A673 (cell line): ENCODE measurements around the gene MPRIP. TPM values are rescaled to one million over a fixed set of nuclear protein-coding genes. Genes with fewer than 3 reads are reported as not detected.

Source experiments
- BruUV-seq: library from RNA; stranded (reverse); fragments of 400-500 nt; replicated peaks from 2 replicates; lab custom pipeline; 2021; lab: Mats Ljungman, UMichigan
- CTCF ChIA-PET: fragments of 300-600 bp; sonication (Branson Sonifier 250); formaldehyde crosslinking; loops from one replicate; lab custom pipeline; 2022; ENCODE audit warnings: antibody characterized with exemption; lab: Charles Lee
- POLR2A ChIA-PET: fragments of 300-600 bp; sonication (Branson Sonifier 250); formaldehyde crosslinking; loops from one replicate; lab custom pipeline; 2022; ENCODE audit warnings: antibody characterized with exemption; ENCODE audit not compliant: low non-redundant PET; lab: Charles Lee
- DNase-seq: peaks from one replicate; pipeline ENCODE4 v3.0.0-alpha.2; 2015; ENCODE audit warnings: low spot score
- H3K27ac ChIP-seq: fragments of 200-600 bp; sonication (generic); 2 replicates; pipeline ENCODE4 v1.5.1; 2016; ENCODE audit warnings: mixed run types, low read depth, mild to moderate bottlenecking, mixed read lengths, antibody characterized with exemption, low read length; ENCODE audit not compliant: poor library complexity, severe bottlenecking
- H3K27me3 ChIP-seq: fragments of 200-600 bp; sonication (generic); replicated peaks from 2 replicates; pipeline ENCODE4 v1.6.1; 2017; ENCODE audit warnings: mixed run types, low read depth, mild to moderate bottlenecking, mixed read lengths, antibody characterized with exemption, low read length; ENCODE audit not compliant: insufficient read depth, poor library complexity
- H3K36me3 ChIP-seq: fragments of 200-600 bp; sonication (generic); 2 replicates; pipeline ENCODE4 v1.6.1; 2016; ENCODE audit warnings: mixed run types, mild to moderate bottlenecking, mixed read lengths, antibody characterized with exemption, low read length; ENCODE audit not compliant: insufficient read depth, poor library complexity, severe bottlenecking
- H3K4me1 ChIP-seq: fragments of 200-600 bp; sonication (generic); 2 replicates; pipeline ENCODE4 v1.6.1; 2017; ENCODE audit warnings: mixed run types, mild to moderate bottlenecking, mixed read lengths, antibody characterized with exemption, low read length; ENCODE audit not compliant: insufficient read depth, poor library complexity, severe bottlenecking
- H3K4me3 ChIP-seq: fragments of 200-600 bp; sonication (generic); 2 replicates; pipeline ENCODE4 v1.5.1; 2016; ENCODE audit warnings: low read depth, mixed run types, mild to moderate bottlenecking, mixed read lengths, low read length; ENCODE audit not compliant: poor library complexity, severe bottlenecking
- H3K9me3 ChIP-seq: fragments of 200-600 bp; sonication (generic); 2 replicates; pipeline ENCODE4 v1.6.1; 2016; ENCODE audit warnings: mixed run types, low read depth, mild to moderate bottlenecking, mixed read lengths, antibody characterized with exemption, low read length; ENCODE audit not compliant: poor library complexity, severe bottlenecking
- CTCF ChIP-seq: fragments of 300-800, 200-600 bp; sonication (generic); conservative IDR thresholded peaks from 2 replicates; pipeline ENCODE4 v1.5.1; 2017; ENCODE audit warnings: low read depth, mild to moderate bottlenecking, antibody characterized with exemption, low read length, moderate library complexity, mixed read lengths
- EZH2 ChIP-seq: fragments of 200-600 bp; sonication (generic); IDR thresholded peaks from 2 replicates; pipeline ENCODE4 v1.6.1; 2017; ENCODE audit warnings: borderline replicate concordance, low read depth, mild to moderate bottlenecking, mixed read lengths, antibody characterized with exemption, low read length; ENCODE audit not compliant: poor library complexity, severe bottlenecking
- intact Hi-C: fragments of 100-400 bp; cut with micrococcal nuclease; formaldehyde crosslinking; loops from one replicate; pipeline ENCODE4 v1.10.0; 2022; ENCODE audit not compliant: unreplicated experiment
- total RNA-seq: library from RNA; stranded (reverse); gene quantifications from 2 replicates; pipeline ENCODE4 v1.2.3, GENCODE V29; 2021

The MPRIP gene
- total RNA-seq, 1 experiment from 2014 or later: 290 TPM

GRCh38 chr17:17143501-17143900 lies 101.2 kb downstream of the MPRIP start:
- Histone ChIP-seq H3K9me3 (no peaks in the 10 kb centered on the region), H3K4me3 (no peak overlapping the region), H3K27ac (no peak overlapping the region), H3K27me3 (no peaks in the 10 kb centered on the region), H3K4me1 (no peaks in the 10 kb centered on the region), H3K36me3 (peaks cover 76% of the 10 kb centered on the region)
- no peak for DNase-seq
- ChIA-PET CTCF (no interaction called here), POLR2A (no interaction called here)
- intact Hi-C loops: no loop called here
- BruUV-seq: no TSS peak
- no peak for TF ChIP-seq EZH2
- no peak for TF ChIP-seq CTCF

GRCh38 chr17:17144061-17144460 lies 101.8 kb downstream of the MPRIP start:
- TF ChIP-seq EZH2 (no peak), CTCF (no peak)

GRCh38 chr17:17144916-17145665 lies 102.8 kb downstream of the MPRIP start:
- POLR2A ChIA-PET: no interaction called here
- DNase-seq: no peak
- Histone ChIP-seq H3K27me3 (no peaks in the 10 kb centered on the region), H3K4me3 (no peak overlapping the region), H3K36me3 (peaks cover 65% of the 10 kb centered on the region), H3K4me1 (no peaks in the 10 kb centered on the region), H3K9me3 (no peaks in the 10 kb centered on the region), H3K27ac (no peak overlapping the region)
- TF ChIP-seq CTCF (no peak), EZH2 (no peak)
- BruUV-seq: no TSS peak
- intact Hi-C loops: loop anchor here (5.0 kb wide), 1 partner anchor 143 kb away; no protein-coding TSS in a partner anchor
- CTCF ChIA-PET: no interaction called here

More at GRCh38 chr17:17144061-17144460, 101.8 kb downstream of the MPRIP start:
- CTCF ChIA-PET: no interaction called here
- no peaks in the 10 kb centered on the region for H3K4me1 ChIP-seq
- POLR2A ChIA-PET: no interaction called here
- H3K27me3 ChIP-seq: no peaks in the 10 kb centered on the region
- peaks cover 71% of the 10 kb centered on the region for H3K36me3 ChIP-seq
- BruUV-seq: no TSS peak
- no peak overlapping the region for H3K27ac ChIP-seq
- DNase-seq: no peak
- intact Hi-C loops: no loop called here
- no peak overlapping the region for H3K4me3 ChIP-seq
- no peaks in the 10 kb centered on the region for H3K9me3 ChIP-seq
